ENCODE results near the gene CBLN4. TPM values are rescaled to one million over a fixed set of nuclear protein-coding genes. Genes with fewer than 3 reads are reported as not detected.

Gene CBLN4
- total and polyA plus RNA-seq, 2 donors from 2014 or later = 0.35 to 0.45 TPM

DNA sequence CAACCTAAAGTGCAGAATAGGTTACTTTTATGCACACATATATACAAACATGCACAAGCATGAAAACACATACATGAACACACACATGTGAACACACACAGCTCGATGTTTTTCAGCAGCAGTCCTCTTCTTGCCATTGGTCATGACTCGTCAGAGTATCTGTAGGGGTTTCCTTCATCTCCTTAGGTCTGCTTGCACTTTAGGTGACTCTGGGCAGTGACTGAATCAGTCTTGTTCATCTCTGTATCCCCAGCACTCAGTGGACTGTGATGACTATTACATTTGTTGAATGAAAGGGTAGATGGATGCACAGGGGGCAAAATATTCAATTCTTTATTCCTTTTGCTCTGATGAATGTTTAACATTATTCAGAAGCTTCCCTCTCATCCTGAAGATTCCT is 26.8 kb downstream of the CBLN4 start:
- TF ChIP-seq, protein P1, sequence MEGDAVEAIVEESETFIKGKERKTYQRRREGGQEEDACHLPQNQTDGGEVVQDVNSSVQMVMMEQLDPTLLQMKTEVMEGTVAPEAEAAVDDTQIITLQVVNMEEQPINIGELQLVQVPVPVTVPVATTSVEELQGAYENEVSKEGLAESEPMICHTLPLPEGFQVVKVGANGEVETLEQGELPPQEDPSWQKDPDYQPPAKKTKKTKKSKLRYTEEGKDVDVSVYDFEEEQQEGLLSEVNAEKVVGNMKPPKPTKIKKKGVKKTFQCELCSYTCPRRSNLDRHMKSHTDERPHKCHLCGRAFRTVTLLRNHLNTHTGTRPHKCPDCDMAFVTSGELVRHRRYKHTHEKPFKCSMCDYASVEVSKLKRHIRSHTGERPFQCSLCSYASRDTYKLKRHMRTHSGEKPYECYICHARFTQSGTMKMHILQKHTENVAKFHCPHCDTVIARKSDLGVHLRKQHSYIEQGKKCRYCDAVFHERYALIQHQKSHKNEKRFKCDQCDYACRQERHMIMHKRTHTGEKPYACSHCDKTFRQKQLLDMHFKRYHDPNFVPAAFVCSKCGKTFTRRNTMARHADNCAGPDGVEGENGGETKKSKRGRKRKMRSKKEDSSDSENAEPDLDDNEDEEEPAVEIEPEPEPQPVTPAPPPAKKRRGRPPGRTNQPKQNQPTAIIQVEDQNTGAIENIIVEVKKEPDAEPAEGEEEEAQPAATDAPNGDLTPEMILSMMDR (IDR thresholded peaks at IDR 0.05; ENCODE audit: borderline replicate concordance, extremely low read depth, insufficient read depth) = no peak
- Histone ChIP-seq H3K9ac (ENCODE audit: low read length in 3 of 3) (no peak overlapping the region), H3K36me3 (ENCODE audit: control insufficient read depth in 2 of 3, insufficient read depth in 3 of 3, low read length in 3 of 3) (no peaks in the 10 kb centered on the region), H3K27me3 (ENCODE audit: control insufficient read depth, insufficient read depth, low read length) (no peaks in the 10 kb centered on the region), H3K27ac (ENCODE audit: low read depth in 2 of 2, low read length in 2 of 2) (no peak overlapping the region), H3K4me1 (ENCODE audit: control insufficient read depth in 2 of 3, insufficient read depth in 2 of 3, low read depth in 1 of 3, low read length in 3 of 3) (no peaks in the 10 kb centered on the region), H3K4me3 (ENCODE audit: low read length in 3 of 3) (no peak overlapping the region), H3K9me3 (ENCODE audit: control insufficient read depth in 2 of 3, insufficient read depth in 1 of 3, low read length in 3 of 3) (no peaks in the 10 kb centered on the region)
- DNase-seq (no peak), FAIRE-seq (no peak)
- intact Hi-C loops (cut with DNase I) = no loop called here

DNA sequence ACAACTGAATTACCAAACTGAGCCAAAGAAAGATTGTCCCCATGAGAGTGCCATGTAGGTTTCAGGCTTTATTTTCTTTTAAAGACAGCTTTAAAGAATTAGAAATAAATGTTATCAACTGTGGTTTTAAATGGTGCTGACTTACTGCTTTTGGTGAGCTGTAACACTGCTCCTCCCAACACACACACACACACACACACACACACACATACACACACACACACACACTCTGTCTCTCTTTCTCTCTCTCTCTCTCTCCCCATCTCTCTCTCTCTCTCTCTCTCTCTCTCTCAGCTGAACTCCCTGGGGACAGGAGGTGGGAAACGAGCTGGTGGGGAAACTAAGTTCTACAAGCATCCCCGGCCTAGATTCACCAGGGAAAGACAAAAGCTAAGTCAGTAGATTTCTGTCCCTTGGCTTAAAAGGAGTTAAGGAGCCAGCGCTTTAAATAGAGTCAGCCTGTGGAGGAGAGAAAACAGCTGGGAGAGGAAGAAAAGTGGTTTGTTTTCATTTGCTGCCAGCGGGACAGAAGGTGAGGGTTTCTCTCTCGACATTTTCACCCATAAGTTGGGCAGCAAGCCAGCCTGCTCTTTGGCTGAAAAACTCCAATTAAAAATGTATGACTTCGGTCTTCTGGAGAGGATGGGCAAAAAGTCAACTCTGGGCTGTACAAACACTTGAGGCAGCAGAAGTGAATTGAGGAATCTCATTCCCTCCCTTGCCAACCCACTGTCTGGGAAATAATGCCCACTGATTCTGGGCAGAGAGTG is 27.4 kb downstream of the CBLN4 start:
- no peak for FAIRE-seq
- intact Hi-C loops (cut with DNase I) = no loop called here
- Histone ChIP-seq H3K9me3 (ENCODE audit: control insufficient read depth in 2 of 3, insufficient read depth in 1 of 3, low read length in 3 of 3) (no peaks in the 10 kb centered on the region), H3K36me3 (ENCODE audit: control insufficient read depth in 2 of 3, insufficient read depth in 3 of 3, low read length in 3 of 3) (no peaks in the 10 kb centered on the region), H3K9ac (ENCODE audit: low read length in 3 of 3) (no peak overlapping the region), H3K4me3 (ENCODE audit: low read length in 3 of 3) (no peak overlapping the region), H3K27me3 (ENCODE audit: control insufficient read depth, insufficient read depth, low read length) (no peaks in the 10 kb centered on the region), H3K27ac (ENCODE audit: low read depth in 2 of 2, low read length in 2 of 2) (no peak overlapping the region), H3K4me1 (ENCODE audit: control insufficient read depth in 2 of 3, insufficient read depth in 2 of 3, low read depth in 1 of 3, low read length in 3 of 3) (no peaks in the 10 kb centered on the region)
- peak in 2 of 5 donors; percentile 44 to 61 for DNase-seq
- TF ChIP-seq, protein P1 (IDR thresholded peaks at IDR 0.05; ENCODE audit: borderline replicate concordance, extremely low read depth, insufficient read depth) = no peak

DNA sequence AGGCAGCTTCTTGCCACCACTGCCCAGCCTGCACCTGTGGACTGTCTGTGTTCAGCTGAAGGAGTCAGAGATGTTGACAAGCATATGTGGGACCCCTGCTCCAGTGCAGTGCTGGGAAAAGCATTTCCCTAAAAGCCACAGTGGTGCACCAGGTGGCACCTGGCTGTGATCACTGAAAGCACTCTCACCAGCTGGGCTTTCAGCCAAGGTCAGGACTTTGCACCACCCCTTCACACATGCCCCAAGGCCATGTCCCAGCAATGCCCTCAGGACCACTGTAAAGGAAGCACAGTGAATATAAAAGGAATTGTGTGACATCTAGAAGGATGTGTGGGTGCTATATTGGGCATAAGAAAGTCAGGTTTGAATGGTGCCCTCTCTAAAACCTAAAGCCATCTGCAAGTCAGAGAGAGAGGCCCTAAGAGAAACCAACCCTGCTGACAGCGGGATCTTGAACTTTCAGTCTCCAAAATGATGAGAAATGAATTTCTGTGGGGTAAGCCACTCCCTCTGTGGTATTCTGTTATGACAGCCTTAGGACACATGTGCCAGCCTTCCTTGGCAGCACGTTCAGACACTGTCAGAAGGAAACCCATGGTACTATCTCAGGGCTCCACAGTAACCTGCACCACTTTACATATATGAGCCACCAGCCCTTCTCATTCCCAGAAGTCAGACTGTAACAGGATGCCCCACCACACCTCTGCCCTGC is 30.7 kb downstream of the CBLN4 start:
- intact Hi-C loops (cut with DNase I) = no loop called here
- no peaks in the 10 kb centered on the region for H3K4me1 ChIP-seq (ENCODE audit: control insufficient read depth in 2 of 3, insufficient read depth in 2 of 3, low read depth in 1 of 3, low read length in 3 of 3)
- H3K4me3 ChIP-seq (ENCODE audit: low read length in 3 of 3) = no peak overlapping the region
- FAIRE-seq = no peak
- H3K9me3 ChIP-seq (ENCODE audit: control insufficient read depth in 2 of 3, insufficient read depth in 1 of 3, low read length in 3 of 3) = no peaks in the 10 kb centered on the region
- H3K36me3 ChIP-seq (ENCODE audit: control insufficient read depth in 2 of 3, insufficient read depth in 3 of 3, low read length in 3 of 3) = no peaks in the 10 kb centered on the region
- TF ChIP-seq, protein P1 (IDR thresholded peaks at IDR 0.05; ENCODE audit: borderline replicate concordance, extremely low read depth, insufficient read depth) = no peak
- no peak overlapping the region for H3K9ac ChIP-seq (ENCODE audit: low read length in 3 of 3)
- H3K27me3 ChIP-seq (ENCODE audit: control insufficient read depth, insufficient read depth, low read length) = no peaks in the 10 kb centered on the region
- H3K27ac ChIP-seq (ENCODE audit: low read depth in 2 of 2, low read length in 2 of 2) = no peak overlapping the region
- DNase-seq = no peak
